Peyer's patch (tissue), 4 donors: ENCODE data around the gene MRPS2. TPM values are rescaled to one million over a fixed set of nuclear protein-coding genes. Genes with fewer than 3 reads are reported as not detected.

Experiments used
- DNase-seq, 3 donors: peaks; one replicate each; pipeline ENCODE4 v3.0.0-alpha.2; 2017 to 2019
- H3K27ac ChIP-seq, 4 donors: fragments of 200-600 bp; sonication (generic); one replicate each; pipeline ENCODE4 v1.5.1; 2016 to 2019
- H3K27me3 ChIP-seq, 2 donors: fragments of 200-600 bp; sonication (generic); one replicate each; pipeline ENCODE4 v1.5.1; 2019
- H3K36me3 ChIP-seq, 3 donors: fragments of 200-600 bp; sonication (generic); one replicate each; pipeline ENCODE4 v1.5.1; 2016 to 2019
- H3K4me1 ChIP-seq, 4 donors: fragments of 200-600 bp; sonication (generic); one replicate each; pipeline ENCODE4 v1.5.1; 2016 to 2019
- H3K4me3 ChIP-seq, 4 donors: fragments of 200-600 bp; sonication (generic); 1 replicate in 3 of 4; 2 replicates in 1 of 4; pipeline ENCODE4 v1.5.1; 2016 to 2019; ENCODE audit warnings: mild to moderate bottlenecking in 1 of 4
- H3K9me3 ChIP-seq, 4 donors: fragments of 200-600 bp; sonication (generic); one replicate each; pipeline ENCODE4 v1.5.1; 2016 to 2019; ENCODE audit warnings: mild to moderate bottlenecking in 1 of 4
- CTCF ChIP-seq, 6 experiments: fragments of 450-650 bp in 4 of 6; fragments of 200-600 bp in 2 of 6; sonication (generic) in 1 of 6; IDR thresholded peaks; one replicate each; pipeline ENCODE4 v1.5.1; 2017 to 2019; ENCODE audit warnings: antibody characterized with exemption in 6 of 6, mild to moderate bottlenecking in 3 of 6, moderate library complexity in 1 of 6
- POLR2A ChIP-seq, 2 donors: fragments of 450-650 bp; IDR thresholded peaks; one replicate each; pipeline ENCODE4 v1.5.1; 2017; ENCODE audit warnings: antibody characterized with exemption in 2 of 2, mild to moderate bottlenecking in 2 of 2, moderate library complexity in 2 of 2
- total RNA-seq, 4 donors: library from RNA; depleted of rRNA; stranded (reverse); fragments of >200 nt; gene quantifications; one replicate each; pipeline ENCODE4 v1.1.0, GENCODE V29; 2016

MRPS2 gene
- total RNA-seq, 4 donors from 2014 or later: 22.3 to 42.7 (median 32.4) TPM

- Histone ChIP-seq H3K27me3 (no peaks in the 10 kb centered on the region), H3K4me3 (no peak within 1 kb of the TSS), H3K9me3 (no peaks in the 10 kb centered on the region), H3K4me1 (no peaks in the 10 kb centered on the region), H3K27ac (no peak within 1 kb of the TSS), H3K36me3 (no peaks in the 10 kb centered on the region)
- DNase-seq: no peak
- no peak for TF ChIP-seq POLR2A (IDR thresholded peaks at IDR 0.05)
- no peak for TF ChIP-seq CTCF (IDR thresholded peaks at IDR 0.05)
Measured at GRCh38 chr9:135520916-135521607, 20.6 kb downstream of the MRPS2 start, which contains the start of gene LCN1. Gene LCN1 (plus strand): TSS chr9:135521440. CDS start chr9:135521498, 58 bp downstream.

GRCh38 chr9:135521608-135522095 lies 21.2 kb downstream of the MRPS2 start:
- Histone ChIP-seq H3K36me3 (no peaks in the 10 kb centered on the region), H3K4me3 (no peak overlapping the region), H3K4me1 (no peaks in the 10 kb centered on the region), H3K27ac (no peak overlapping the region), H3K27me3 (no peaks in the 10 kb centered on the region), H3K9me3 (no peaks in the 10 kb centered on the region)
- TF ChIP-seq POLR2A (IDR thresholded peaks at IDR 0.05): no peak
- no peak for TF ChIP-seq CTCF (IDR thresholded peaks at IDR 0.05)
- no peak for DNase-seq

- Histone ChIP-seq H3K27ac (no peak overlapping the region), H3K36me3 (no peaks in the 10 kb centered on the region), H3K27me3 (no peaks in the 10 kb centered on the region), H3K4me1 (no peaks in the 10 kb centered on the region), H3K9me3 (no peaks in the 10 kb centered on the region), H3K4me3 (no peak overlapping the region)
- DNase-seq: peak in 1 of 3 donors; percentile 15
- no peak for TF ChIP-seq POLR2A (IDR thresholded peaks at IDR 0.05)
- no peak for TF ChIP-seq CTCF (IDR thresholded peaks at IDR 0.05)
Measured at GRCh38 chr9:135522137-135522877, 21.8 kb downstream of the MRPS2 start.

GRCh38 chr9:135522931-135523330 lies 22.4 kb downstream of the MRPS2 start:
- no peaks in the 10 kb centered on the region for H3K36me3 ChIP-seq
- no peak overlapping the region for H3K4me3 ChIP-seq
- no peaks in the 10 kb centered on the region for H3K9me3 ChIP-seq
- TF ChIP-seq CTCF (IDR thresholded peaks at IDR 0.05): no peak
- no peak for TF ChIP-seq POLR2A (IDR thresholded peaks at IDR 0.05)
- H3K4me1 ChIP-seq: no peaks in the 10 kb centered on the region
- DNase-seq: no peak
- H3K27me3 ChIP-seq: no peaks in the 10 kb centered on the region
- H3K27ac ChIP-seq: no peak overlapping the region

GRCh38 chr9:135523521-135524129 lies 23.1 kb downstream of the MRPS2 start:
- Histone ChIP-seq H3K9me3 (no peaks in the 10 kb centered on the region), H3K27ac (no peak overlapping the region), H3K4me3 (no peak overlapping the region), H3K36me3 (no peaks in the 10 kb centered on the region), H3K27me3 (no peaks in the 10 kb centered on the region), H3K4me1 (no peaks in the 10 kb centered on the region)
- DNase-seq: peak in 1 of 3 donors; percentile 15
- TF ChIP-seq POLR2A (IDR thresholded peaks at IDR 0.05) (no peak), CTCF (IDR thresholded peaks at IDR 0.05) (no peak)
